H9 (cell line): ENCODE data around the gene GSTO1. TPM values are rescaled to one million over a fixed set of nuclear protein-coding genes. Genes with fewer than 3 reads are reported as not detected.

ENCODE experiments used
- DNase-seq: peaks from one replicate; pipeline ENCODE4 v3.0.0-alpha.2; 2017
- H2AFZ ChIP-seq: one replicate; pipeline ENCODE4 v1.6.1; 2013; ENCODE audit warnings: mild to moderate bottlenecking, low read length, control low read depth, moderate library complexity
- H2AK5ac ChIP-seq: 2 replicates; pipeline ENCODE4 v1.6.1; 2013; ENCODE audit warnings: low read length, control low read depth, mixed read lengths; ENCODE audit not compliant: insufficient read length
- H2BK120ac ChIP-seq: one replicate; pipeline ENCODE4 v1.6.1; 2013; ENCODE audit warnings: low read depth, mild to moderate bottlenecking, low read length, control low read depth, inconsistent platforms; ENCODE audit not compliant: poor library complexity, severe bottlenecking
- H2BK12ac ChIP-seq: 2 replicates; pipeline ENCODE4 v1.6.1; 2013; ENCODE audit warnings: low read length, control low read depth, mixed read lengths, low read depth; ENCODE audit not compliant: insufficient read length
- H2BK15ac ChIP-seq: 2 replicates; pipeline ENCODE4 v1.6.1; 2013; ENCODE audit warnings: low read depth, low read length, control low read depth
- H2BK20ac ChIP-seq: one replicate; pipeline ENCODE4 v1.6.1; 2013; ENCODE audit warnings: low read depth, mild to moderate bottlenecking, low read length, control low read depth, inconsistent platforms; ENCODE audit not compliant: poor library complexity, severe bottlenecking
- H2BK5ac ChIP-seq: 2 replicates; pipeline ENCODE4 v1.6.1; 2013; ENCODE audit warnings: low read length, control low read depth, mixed read lengths; ENCODE audit not compliant: insufficient read length
- H3K14ac ChIP-seq: 2 replicates; pipeline ENCODE4 v1.6.1; 2013; ENCODE audit warnings: low read length, control low read depth; ENCODE audit not compliant: insufficient read depth
- H3K18ac ChIP-seq: 2 replicates; pipeline ENCODE4 v1.6.1; 2013; ENCODE audit warnings: low read depth, mild to moderate bottlenecking, mixed read lengths, low read length, control low read depth; ENCODE audit not compliant: insufficient read length
- H3K23ac ChIP-seq: 2 replicates; pipeline ENCODE4 v1.6.1; 2013; ENCODE audit warnings: low read length, control low read depth, mixed read lengths, low read depth; ENCODE audit not compliant: insufficient read length
- H3K23me2 ChIP-seq: 2 replicates; pipeline ENCODE4 v1.6.1; 2013; ENCODE audit warnings: low read depth, mild to moderate bottlenecking, mixed read lengths, low read length, control low read depth; ENCODE audit not compliant: insufficient read length, poor library complexity, severe bottlenecking
- H3K27ac ChIP-seq: 2 replicates; pipeline ENCODE4 v1.5.1; 2013; ENCODE audit warnings: low read length, control low read depth, mixed read lengths, low read depth; ENCODE audit not compliant: insufficient read length
- H3K27me3 ChIP-seq: 2 replicates; pipeline ENCODE4 v1.6.1; 2013; ENCODE audit warnings: low read length, control low read depth, inconsistent platforms; ENCODE audit not compliant: insufficient read depth
- H3K4ac ChIP-seq: 2 replicates; pipeline ENCODE4 v1.6.1; 2013; ENCODE audit warnings: low read depth, mild to moderate bottlenecking, control low read depth, inconsistent platforms, low read length, moderate library complexity
- H3K4me1 ChIP-seq: 2 replicates; pipeline ENCODE4 v1.6.1; 2013; ENCODE audit warnings: low read length, control low read depth, inconsistent platforms; ENCODE audit not compliant: insufficient read depth
- H3K4me2 ChIP-seq: 2 replicates; pipeline ENCODE4 v1.6.1; 2013; ENCODE audit warnings: low read length, control low read depth, mixed read lengths; ENCODE audit not compliant: insufficient read length, insufficient read depth
- H3K56ac ChIP-seq: 2 replicates; pipeline ENCODE4 v1.6.1; 2013; ENCODE audit warnings: low read depth, mild to moderate bottlenecking, mixed read lengths, low read length, control low read depth; ENCODE audit not compliant: insufficient read length
- H3K79me1 ChIP-seq: 2 replicates; pipeline ENCODE4 v1.6.1; 2013; ENCODE audit warnings: low read depth, mild to moderate bottlenecking, moderate library complexity, low read length, control low read depth, inconsistent platforms; ENCODE audit not compliant: insufficient read depth, poor library complexity, severe bottlenecking
- H3K79me2 ChIP-seq: 2 replicates; pipeline ENCODE4 v1.6.1; 2013; ENCODE audit warnings: low read length, control low read depth, inconsistent platforms; ENCODE audit not compliant: insufficient read depth
- H3K9ac ChIP-seq: 2 replicates; pipeline ENCODE4 v1.6.1; 2013; ENCODE audit warnings: low read length, control low read depth, mixed read lengths; ENCODE audit not compliant: insufficient read length; ENCODE audit errors: extremely low read depth
- H3K9me3 ChIP-seq: one replicate; pipeline ENCODE4 v1.6.1; 2013; ENCODE audit warnings: low read depth, low read length, inconsistent platforms; ENCODE audit not compliant: control insufficient read depth
- H3T11ph ChIP-seq: one replicate; pipeline ENCODE4 v1.6.1; 2013; ENCODE audit warnings: mild to moderate bottlenecking, low read length, control low read depth, inconsistent platforms
- H4K20me1 ChIP-seq: one replicate; pipeline ENCODE4 v1.6.1; 2013; ENCODE audit not compliant: control insufficient read depth, insufficient read length, insufficient read depth
- H4K5ac ChIP-seq: 2 replicates; pipeline ENCODE4 v1.6.1; 2013; ENCODE audit warnings: low read depth, mild to moderate bottlenecking, mixed read lengths, low read length, control low read depth; ENCODE audit not compliant: insufficient read length
- H4K8ac ChIP-seq: replicated peaks from 2 replicates; pipeline ENCODE4 v1.6.1; 2013; ENCODE audit warnings: low read length, control low read depth, mixed read lengths, low read depth; ENCODE audit not compliant: insufficient read length
- H4K91ac ChIP-seq: 2 replicates; pipeline ENCODE4 v1.6.1; 2013; ENCODE audit warnings: low read depth, mild to moderate bottlenecking, moderate library complexity, mixed read lengths, low read length, control low read depth; ENCODE audit not compliant: insufficient read length
- H3K27ac Mint-ChIP-seq, 3 experiments: 2 replicates in 2 of 3; 3 replicates in 1 of 3; pipeline ENCODE4 v1.8.0; 2020 to 2021; ENCODE audit warnings: mixed read lengths in 3 of 3, mild to moderate bottlenecking in 1 of 3, moderate library complexity in 1 of 3
- H3K27me3 Mint-ChIP-seq: 2 replicates; pipeline ENCODE4 v1.8.0; 2021; ENCODE audit warnings: low read depth, mild to moderate bottlenecking, moderate library complexity, mixed read lengths
- H3K36me3 Mint-ChIP-seq, 3 experiments: 2 replicates in 2 of 3; 3 replicates in 1 of 3; pipeline ENCODE4 v1.8.0; 2020 to 2021; ENCODE audit warnings: low read depth in 3 of 3, mixed read lengths in 3 of 3; ENCODE audit not compliant: insufficient read depth in 1 of 3
- H3K4me1 Mint-ChIP-seq, 2 experiments: 2 replicates each; pipeline ENCODE4 v1.8.0; 2020; ENCODE audit warnings: mixed read lengths in 2 of 2
- H3K4me3 Mint-ChIP-seq, 2 experiments: 2 replicates in 1 of 2; 3 replicates in 1 of 2; pipeline ENCODE4 v1.8.0; 2020 to 2021; ENCODE audit warnings: mild to moderate bottlenecking in 2 of 2, mixed read lengths in 2 of 2, moderate library complexity in 1 of 2
- H3K9me3 Mint-ChIP-seq, 2 experiments: 2 replicates in 1 of 2; 3 replicates in 1 of 2; pipeline ENCODE4 v1.8.0; 2020; ENCODE audit warnings: mild to moderate bottlenecking in 2 of 2, mixed read lengths in 2 of 2, moderate library complexity in 1 of 2
- WGBS: extraction: QIAGEN DNeasy Blood & Tissue Kit; methylation state at CpG from one replicate; pipeline ENCODE4 v1.1.7; 2013; ENCODE audit warnings: missing lambda C conversion rate, low lambda C conversion rate, mixed read lengths; ENCODE audit not compliant: insufficient read length; ENCODE audit errors: extremely low coverage; 5-methylcytosine and 5-hydroxymethylcytosine counted together
- total RNA-seq: library from RNA; stranded (reverse); gene quantifications from 2 replicates; pipeline ENCODE4 v1.2.1, GENCODE V29; 2021
- TF ChIP-seq, protein P1 (sequence below): fragments of 200-600 bp; sonication (generic); conservative IDR thresholded peaks from 3 replicates; pipeline ENCODE4 v1.8.0; 2021; ENCODE audit warnings: antibody characterized with exemption, mild to moderate bottlenecking

Gene GSTO1
- total RNA-seq, 1 experiment from 2014 or later, result 114 TPM

DNA sequence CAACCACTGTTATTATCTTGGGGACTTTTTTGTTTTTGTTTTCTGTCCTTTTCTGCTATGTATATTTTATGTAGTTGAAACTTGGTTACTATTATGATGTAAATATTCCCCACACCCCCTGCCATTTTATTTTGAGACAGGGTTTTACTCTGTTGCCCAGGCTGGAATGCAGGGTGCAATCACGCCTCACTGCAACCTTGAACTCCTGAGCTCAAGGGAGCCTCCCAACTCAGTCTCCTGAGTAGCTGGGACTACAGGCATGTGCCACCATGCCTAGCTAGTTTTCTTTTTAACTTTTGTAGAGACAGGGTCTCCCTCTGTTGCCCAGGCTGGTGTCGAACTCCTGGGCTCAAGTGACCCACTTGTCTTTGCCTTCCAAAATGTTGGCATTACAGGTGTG lies 32.2 kb downstream of the GSTO1 start:
- H3K27ac ChIP-seq, result no peak overlapping the region
- no peak overlapping the region for H3K18ac ChIP-seq
- H3K56ac ChIP-seq, result no peak overlapping the region
- H3K36me3 Mint-ChIP-seq, result 0 out of 7 replicates have a peak, but pooled peaks cover 0 to 2% (median 0%) of the 10 kb centered on the region in 3 experiments
- H3K4me2 ChIP-seq, result no peak overlapping the region
- no peak overlapping the region for H3T11ph ChIP-seq
- no peak overlapping the region for H4K5ac ChIP-seq
- H2BK5ac ChIP-seq, result no peak overlapping the region
- no peaks in the 10 kb centered on the region for H3K27me3 ChIP-seq
- no peaks in the 10 kb centered on the region for H3K79me2 ChIP-seq
- H3K23me2 ChIP-seq, result no peaks in the 10 kb centered on the region
- H3K9me3 Mint-ChIP-seq, result no peaks in the 10 kb centered on the region
- no peaks in the 10 kb centered on the region for H3K79me1 ChIP-seq
- H2BK15ac ChIP-seq, result no peak overlapping the region
- peaks cover 8% of the 10 kb centered on the region for H3K27me3 Mint-ChIP-seq
- no peak overlapping the region for H4K8ac ChIP-seq
- H3K4me1 ChIP-seq, result no peaks in the 10 kb centered on the region; the same call in 1 of the 2 replicates
- no peaks in the 10 kb centered on the region for H3K9me3 ChIP-seq
- no peak overlapping the region for H3K4me3 Mint-ChIP-seq
- no peak overlapping the region for H2BK120ac ChIP-seq
- TF ChIP-seq, protein P1, sequence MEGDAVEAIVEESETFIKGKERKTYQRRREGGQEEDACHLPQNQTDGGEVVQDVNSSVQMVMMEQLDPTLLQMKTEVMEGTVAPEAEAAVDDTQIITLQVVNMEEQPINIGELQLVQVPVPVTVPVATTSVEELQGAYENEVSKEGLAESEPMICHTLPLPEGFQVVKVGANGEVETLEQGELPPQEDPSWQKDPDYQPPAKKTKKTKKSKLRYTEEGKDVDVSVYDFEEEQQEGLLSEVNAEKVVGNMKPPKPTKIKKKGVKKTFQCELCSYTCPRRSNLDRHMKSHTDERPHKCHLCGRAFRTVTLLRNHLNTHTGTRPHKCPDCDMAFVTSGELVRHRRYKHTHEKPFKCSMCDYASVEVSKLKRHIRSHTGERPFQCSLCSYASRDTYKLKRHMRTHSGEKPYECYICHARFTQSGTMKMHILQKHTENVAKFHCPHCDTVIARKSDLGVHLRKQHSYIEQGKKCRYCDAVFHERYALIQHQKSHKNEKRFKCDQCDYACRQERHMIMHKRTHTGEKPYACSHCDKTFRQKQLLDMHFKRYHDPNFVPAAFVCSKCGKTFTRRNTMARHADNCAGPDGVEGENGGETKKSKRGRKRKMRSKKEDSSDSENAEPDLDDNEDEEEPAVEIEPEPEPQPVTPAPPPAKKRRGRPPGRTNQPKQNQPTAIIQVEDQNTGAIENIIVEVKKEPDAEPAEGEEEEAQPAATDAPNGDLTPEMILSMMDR, result no peak
- no peak overlapping the region for H3K4ac ChIP-seq
- no peak overlapping the region for H2AK5ac ChIP-seq
- H3K4me1 Mint-ChIP-seq, result peaks cover 11 to 12% of the 10 kb centered on the region in 2 experiments
- H3K9ac ChIP-seq, result no peak overlapping the region
- H2BK20ac ChIP-seq, result no peak overlapping the region
- WGBS, result no CpG with 5 or more reads among the region's 2 CpGs
- no peak overlapping the region for H2BK12ac ChIP-seq
- no peak overlapping the region for H3K23ac ChIP-seq
- H4K91ac ChIP-seq, result no peak overlapping the region
- no peak overlapping the region for H3K14ac ChIP-seq
- DNase-seq, result no peak
- no peak overlapping the region for H2AFZ ChIP-seq
- H4K20me1 ChIP-seq, result no peaks in the 10 kb centered on the region
- H3K27ac Mint-ChIP-seq, result no peak overlapping the region
